ENCODE measurements around the gene GATA2.

GRCh38 chr3:128435058-128435457, 57.9 kb downstream of the GATA2 start:
- TF ChIP-seq YY1 (IDR thresholded peaks at IDR 0.05; ENCODE audit: low read depth) (peak; percentile 61; the same call in 1 of the 2 replicates), TAF1 (IDR thresholded peaks at IDR 0.05; ENCODE audit: low read depth) (no peak), ZBTB7A (IDR thresholded peaks at IDR 0.05; ENCODE audit: low read depth) (peak; percentile 100)
